Endothelial cell of umbilical vein (primary cell): ENCODE measurements around the gene ST6GAL1. TPM values are rescaled to one million over a fixed set of nuclear protein-coding genes. Genes with fewer than 3 reads are reported as not detected.
"Not testable (repeated sequence)": the region's sequence is repeated elsewhere in the genome, so short reads cannot be mapped to it uniquely, and the experiment has no call there.

Experiments
- BruUV-seq: library from RNA; stranded (reverse); fragments of 400-500 nt; replicated peaks from 2 replicates; lab custom pipeline; 2021; lab: Mats Ljungman, UMichigan
- CTCF ChIA-PET: fragments of 300-600, 350-600 bp; sonication (Branson Sonifier 250); formaldehyde crosslinking; loops from one replicate; lab custom pipeline; 2021; ENCODE audit warnings: antibody characterized with exemption, inconsistent platforms; lab: Charles Lee
- POLR2A ChIA-PET: fragments of 300-600, 350-600 bp; sonication (Branson Sonifier 250); formaldehyde crosslinking; loops from one replicate; lab custom pipeline; 2021; ENCODE audit warnings: antibody characterized with exemption, inconsistent platforms; lab: Charles Lee
- DNase-seq: peaks from one replicate; pipeline ENCODE4 v3.0.0-alpha.2; 2011; ENCODE audit warnings: low read depth, low spot score
- FAIRE-seq: peaks from 2 replicates; lab custom pipeline; 2011; peaks lifted over from hg19 to GRCh38; lab: Jason Lieb, UNC
- H2AFZ ChIP-seq: 2 replicates; pipeline ENCODE4 v1.6.0; 2012; ENCODE audit warnings: low read depth, low read length, control low read depth, inconsistent platforms
- H3K27ac ChIP-seq: 2 replicates; pipeline ENCODE4 v1.5.1; 2011; ENCODE audit warnings: low read depth, mild to moderate bottlenecking, control low read depth, low read length, moderate library complexity; ENCODE audit not compliant: insufficient read depth
- H3K27me3 ChIP-seq, 2 experiments: 2 replicates each; pipeline versions ENCODE4 v1.6.0 to v1.6.1; 2011; ENCODE audit warnings: low read length in 2 of 2, mixed read lengths in 1 of 2; ENCODE audit not compliant: control insufficient read depth in 2 of 2, insufficient read depth in 2 of 2
- H3K36me3 ChIP-seq, 2 experiments: 2 replicates in 1 of 2; 3 replicates in 1 of 2; pipeline ENCODE4 v1.5.1; 2011; ENCODE audit warnings: low read length in 2 of 2, mild to moderate bottlenecking in 1 of 2, moderate library complexity in 1 of 2; ENCODE audit not compliant: control insufficient read depth in 2 of 2, insufficient read depth in 2 of 2; ENCODE audit errors: extremely low read depth in 1 of 2
- H3K4me1 ChIP-seq: 3 replicates; pipeline ENCODE4 v1.5.1; 2011; ENCODE audit warnings: mild to moderate bottlenecking, low read length; ENCODE audit not compliant: control insufficient read depth, insufficient read depth; ENCODE audit errors: extremely low read depth
- H3K4me2 ChIP-seq: 2 replicates; pipeline ENCODE4 v1.6.1; 2011; ENCODE audit warnings: low read length, control low read depth, mixed read lengths; ENCODE audit not compliant: insufficient read depth
- H3K4me3 ChIP-seq, 3 experiments: fragments of 200-600 bp in 1 of 3; sonication (generic), shearing (Covaris generic) in 1 of 3; replicated peaks in 1 of 3; 2 replicates each; pipeline ENCODE4 v1.5.1; 2011 to 2016; ENCODE audit warnings: control low read depth in 3 of 3, low read length in 3 of 3, mild to moderate bottlenecking in 2 of 3, inconsistent platforms in 1 of 3, low read depth in 1 of 3, moderate library complexity in 1 of 3; ENCODE audit not compliant: insufficient read depth in 1 of 3
- H3K79me2 ChIP-seq: 2 replicates; pipeline ENCODE4 v1.6.0; 2012; ENCODE audit warnings: low read length, inconsistent platforms; ENCODE audit not compliant: control insufficient read depth, insufficient read depth
- H3K9ac ChIP-seq: replicated peaks from 2 replicates; pipeline ENCODE3; 2011; ENCODE audit warnings: low read length, control low read depth; ENCODE audit not compliant: insufficient read depth; ENCODE audit errors: extremely low read depth
- H3K9me1 ChIP-seq: replicated peaks from 3 replicates; pipeline ENCODE4 v1.6.0; 2011; ENCODE audit warnings: mild to moderate bottlenecking, low read length; ENCODE audit not compliant: control insufficient read depth, insufficient read depth; ENCODE audit errors: extremely low read depth
- H3K9me3 ChIP-seq: replicated peaks from 2 replicates; pipeline ENCODE4 v1.5.1; 2012; ENCODE audit warnings: low read length, inconsistent platforms; ENCODE audit not compliant: control insufficient read depth, insufficient read depth
- H4K20me1 ChIP-seq: replicated peaks from 2 replicates; pipeline ENCODE3; 2011; ENCODE audit warnings: mild to moderate bottlenecking, low read length; ENCODE audit not compliant: control insufficient read depth, insufficient read depth; ENCODE audit errors: extremely low read depth
- GATA2 ChIP-seq: IDR thresholded peaks from 2 replicates; pipeline ENCODE4 v1.7.0; 2011; ENCODE audit warnings: low read depth, mild to moderate bottlenecking, moderate library complexity, mixed read lengths, low read length; ENCODE audit not compliant: insufficient read length, insufficient read depth
- JUN ChIP-seq: IDR thresholded peaks from 2 replicates; pipeline ENCODE4 v1.6.1; 2011; ENCODE audit warnings: borderline replicate concordance, low read depth; ENCODE audit not compliant: insufficient read length, insufficient read depth
- MAX ChIP-seq: IDR thresholded peaks from 2 replicates; pipeline ENCODE4 v1.6.1; 2011; ENCODE audit not compliant: insufficient read depth, insufficient read length
- MYC ChIP-seq: IDR thresholded peaks from one replicate; pipeline ENCODE4 v1.6.1; 2011; ENCODE audit warnings: mild to moderate bottlenecking, low read depth, low read length
- POLR2A ChIP-seq: IDR thresholded peaks from 2 replicates; pipeline ENCODE4 v1.6.1; 2012; ENCODE audit warnings: low read depth, mild to moderate bottlenecking, control low read depth, low read length
- POLR2AphosphoS5 ChIP-seq: IDR thresholded peaks from 2 replicates; pipeline ENCODE4 v1.6.1; 2012; ENCODE audit warnings: low read depth, mild to moderate bottlenecking, control low read depth, low read length, moderate library complexity; ENCODE audit not compliant: insufficient read depth
- dilution Hi-C: fragments of 300-500 bp; cut with MboI; formaldehyde crosslinking; loops from one replicate; pipeline ENCODE4 v1.15.0; 2019; ENCODE audit warnings: low sequenced_read_pairs; ENCODE audit not compliant: extremely low pct_ligation_motif_present
- intact Hi-C: fragments of 100-400 bp; cut with micrococcal nuclease; formaldehyde crosslinking; loops from one replicate; pipeline ENCODE4 v1.10.0; 2022
- polyA plus RNA-seq, 4 experiments: library from polyadenylated mRNA; depleted of rRNA in 3 of 4; stranded (reverse) in 3 of 4; unstranded in 1 of 4; fragments of >200 nt; gene quantifications; 2 replicates each; pipeline versions ENCODE4 v1.2.1 to v1.2.3, GENCODE V29; 2011 to 2012; ENCODE audit warnings: missing spikeins in 1 of 4
- total RNA-seq: library from RNA; stranded (reverse); gene quantifications from 2 replicates; pipeline ENCODE4 v1.2.3, GENCODE V29; 2021

The ST6GAL1 gene
- total and polyA plus RNA-seq, 2 donors (not counting 3 experiments of a cell fraction or from before 2014, with no cell fraction given): 63.9 to 101 TPM

DNA sequence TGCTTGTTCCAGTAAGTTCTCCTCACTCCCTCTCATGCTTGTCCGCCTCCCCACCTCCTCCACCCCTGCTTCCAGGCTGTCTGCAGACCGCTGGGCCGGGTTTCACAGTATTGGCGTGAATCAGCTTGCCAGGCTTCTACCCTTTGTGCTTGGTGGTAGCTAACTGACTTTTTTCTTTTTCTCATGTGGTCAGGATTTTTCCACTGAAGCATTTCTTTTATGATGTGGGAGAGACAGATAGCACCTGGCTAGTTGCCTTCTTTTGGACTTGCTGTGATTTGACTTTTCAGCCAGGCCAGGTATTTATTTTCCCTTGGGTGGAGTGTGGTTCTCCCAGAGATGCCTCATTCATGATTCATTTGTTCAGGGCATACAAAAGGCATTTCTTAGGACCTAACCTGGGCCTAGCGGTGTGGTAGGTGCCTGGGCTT is 60.6 kb downstream of the ST6GAL1 start:
- Histone ChIP-seq H3K9me3 (no peaks in the 10 kb centered on the region), H3K36me3 (peaks cover 0 to 17% of the 10 kb centered on the region in 2 experiments), H3K79me2 (no peaks in the 10 kb centered on the region), H3K9me1 (no peaks in the 10 kb centered on the region), H3K27me3 (no peaks in the 10 kb centered on the region), H3K4me3 (no peak overlapping the region), H2AFZ (no peak overlapping the region), H3K9ac (no peak overlapping the region), H3K4me2 (no peak overlapping the region), H3K4me1 (no peaks in the 10 kb centered on the region), H4K20me1 (no peaks in the 10 kb centered on the region), H3K27ac (no peak overlapping the region)
- TF ChIP-seq POLR2A: no peak
- no peak for TF ChIP-seq GATA2
- no peak for TF ChIP-seq JUN
- TF ChIP-seq POLR2AphosphoS5: no peak
- no peak for TF ChIP-seq MYC
- TF ChIP-seq MAX: no peak
- dilution Hi-C loops (no loop called here), intact Hi-C loops (no loop called here)
- POLR2A ChIA-PET: no interaction called here
- no TSS peak for BruUV-seq
- no peak for FAIRE-seq
- CTCF ChIA-PET: no interaction called here
- no peak for DNase-seq

GRCh38 chr3:186991470-186991869 is 61.1 kb downstream of the ST6GAL1 start:
- no peak for DNase-seq
- Histone ChIP-seq H3K4me2 (no peak overlapping the region), H3K4me3 (no peak overlapping the region), H3K4me1 (no peaks in the 10 kb centered on the region), H3K9me1 (no peaks in the 10 kb centered on the region), H3K9me3 (no peaks in the 10 kb centered on the region), H3K9ac (no peak overlapping the region), H4K20me1 (no peaks in the 10 kb centered on the region), H3K27me3 (no peaks in the 10 kb centered on the region), H2AFZ (no peak overlapping the region), H3K36me3 (peaks cover 0 to 19% of the 10 kb centered on the region in 2 experiments), H3K79me2 (no peaks in the 10 kb centered on the region), H3K27ac (no peak overlapping the region)
- no peak for TF ChIP-seq POLR2AphosphoS5
- CTCF ChIA-PET: no interaction called here
- POLR2A ChIA-PET: no interaction called here
- dilution Hi-C loops: no loop called here
- intact Hi-C loops: no loop called here
- FAIRE-seq: no peak
- BruUV-seq: no TSS peak

DNA sequence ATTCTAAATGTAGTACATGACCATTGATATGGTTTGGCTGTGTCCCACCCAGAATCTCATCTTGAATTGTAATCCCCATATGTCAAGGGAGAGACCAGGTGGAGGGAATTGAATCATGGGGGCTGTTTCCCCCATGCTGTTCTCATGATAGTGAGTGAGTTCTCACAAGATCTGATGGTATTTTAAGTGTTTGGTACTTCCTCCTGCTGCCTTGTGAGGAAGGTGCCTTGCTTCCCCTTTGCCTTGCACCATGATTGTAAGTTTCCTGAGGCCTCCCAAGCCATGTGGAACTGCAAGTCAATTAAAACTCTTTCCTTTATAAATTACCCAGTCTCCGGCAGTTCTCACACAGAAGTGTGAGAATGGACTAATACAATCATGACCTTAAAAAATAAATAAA is 61.8 kb downstream of the ST6GAL1 start:
- H3K4me3 ChIP-seq, H3K9me3 ChIP-seq, BruUV-seq, H4K20me1 ChIP-seq, H3K27me3 ChIP-seq, H3K9me1 ChIP-seq, FAIRE-seq, intact Hi-C loops, POLR2A ChIA-PET, H3K27ac ChIP-seq, DNase-seq, H2AFZ ChIP-seq, H3K4me2 ChIP-seq, H3K79me2 ChIP-seq, H3K4me1 ChIP-seq, H3K9ac ChIP-seq, CTCF ChIA-PET, dilution Hi-C loops: not testable (repeated sequence)
- peaks cover 0 to 22% of the 10 kb centered on the region in 2 experiments for H3K36me3 ChIP-seq
